Stimulated activated CD4-positive, alpha-beta T cell treated with anti-CD3 and anti-CD28 coated beads, Interleukin-12 subunit alpha, Interleukin-12 subunit beta, amount 100 ng/mL, for 4 hours (primary cell): ENCODE data around the gene COMT.
"Not testable (repeated sequence)": the region's sequence is repeated elsewhere in the genome, so short reads cannot be mapped to it uniquely, and the experiment has no call there.

Experiments used
- DNase-seq: peaks from one replicate; pipeline ENCODE4 v3.0.0-alpha.2; 2020

Gene COMT

DNA sequence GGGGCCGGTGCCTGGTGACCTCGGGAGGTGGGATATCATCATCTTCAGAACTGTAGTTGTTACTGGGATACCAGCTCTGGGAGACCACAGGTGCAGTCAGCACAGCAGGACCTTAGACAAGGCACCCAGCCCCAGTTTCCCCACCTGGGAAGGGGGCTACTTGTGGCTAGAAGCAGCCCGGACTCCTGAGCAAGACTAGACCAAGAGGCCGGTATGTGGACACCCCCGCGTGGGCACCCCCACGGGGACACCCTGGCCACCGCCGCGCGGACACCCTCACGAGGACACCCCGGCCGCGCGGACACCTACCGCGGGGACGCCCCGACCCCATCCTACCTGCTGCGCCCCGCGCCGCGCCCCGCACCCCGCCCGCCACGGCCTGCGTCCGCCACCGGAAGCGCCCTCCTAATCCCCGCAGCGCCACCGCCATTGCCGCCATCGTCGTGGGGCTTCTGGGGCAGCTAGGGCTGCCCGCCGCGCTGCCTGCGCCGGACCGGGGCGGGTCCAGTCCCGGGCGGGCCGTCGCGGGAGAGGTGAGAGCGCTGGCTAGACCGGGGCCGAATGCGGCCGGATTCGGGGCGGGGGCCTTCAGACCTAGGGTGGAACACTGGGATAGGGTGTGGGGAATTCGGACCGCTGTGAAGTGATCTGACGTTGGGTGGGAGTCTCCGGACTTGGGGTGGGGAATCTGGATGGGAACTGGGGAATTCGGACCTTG, at the start of gene COMT, which contains the start of gene TXNRD2:
Gene COMT, plus strand, starts transcription at position 408 of the 718 bp plus-strand sequence. CDS start 20,755 bp downstream, outside the sequence.
Gene TXNRD2, minus strand, starts transcription at position 454 of the 718 bp plus-strand sequence. Its CDS starts 15 bp downstream, at position 439.
- DNase-seq, result peak; percentile 69

DNA sequence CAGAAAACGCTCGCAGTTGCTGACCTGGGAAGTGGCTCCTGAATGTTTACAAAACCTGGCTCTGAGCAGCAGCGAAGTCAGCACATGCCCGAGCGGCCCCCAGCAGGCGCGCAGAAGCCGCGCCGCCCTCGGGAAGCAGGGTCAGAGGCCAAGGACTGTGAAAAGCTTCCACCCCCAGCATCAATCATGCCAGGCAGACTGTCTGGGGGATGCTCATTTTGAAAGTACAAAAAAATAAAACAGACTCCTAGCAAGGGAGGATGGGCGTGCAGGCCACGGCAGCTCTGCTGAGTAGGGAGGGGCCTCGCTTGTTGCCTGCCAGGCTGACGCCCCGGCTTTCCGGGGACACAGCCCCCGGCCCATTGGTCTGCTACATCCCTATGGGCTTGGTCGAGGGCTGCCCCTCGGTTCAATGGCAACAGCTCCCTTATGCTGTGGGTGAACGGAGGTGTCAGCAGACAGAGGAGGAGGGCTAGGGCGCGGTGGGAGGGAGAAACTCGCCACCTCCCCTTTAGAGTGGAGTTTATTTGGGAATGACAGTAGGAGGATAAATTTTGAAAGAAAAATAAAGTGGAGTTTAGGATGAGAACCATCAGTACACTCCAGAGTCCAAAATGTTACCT, 49.2 kb upstream of the COMT start:
- DNase-seq, result peak; percentile 59

- no peak for DNase-seq
Measured at GRCh38 chr22:19892925-19893324, 48.6 kb upstream of the COMT start.

- DNase-seq, result no peak
Measured at GRCh38 chr22:19893363-19893762, 48.2 kb upstream of the COMT start.

DNA sequence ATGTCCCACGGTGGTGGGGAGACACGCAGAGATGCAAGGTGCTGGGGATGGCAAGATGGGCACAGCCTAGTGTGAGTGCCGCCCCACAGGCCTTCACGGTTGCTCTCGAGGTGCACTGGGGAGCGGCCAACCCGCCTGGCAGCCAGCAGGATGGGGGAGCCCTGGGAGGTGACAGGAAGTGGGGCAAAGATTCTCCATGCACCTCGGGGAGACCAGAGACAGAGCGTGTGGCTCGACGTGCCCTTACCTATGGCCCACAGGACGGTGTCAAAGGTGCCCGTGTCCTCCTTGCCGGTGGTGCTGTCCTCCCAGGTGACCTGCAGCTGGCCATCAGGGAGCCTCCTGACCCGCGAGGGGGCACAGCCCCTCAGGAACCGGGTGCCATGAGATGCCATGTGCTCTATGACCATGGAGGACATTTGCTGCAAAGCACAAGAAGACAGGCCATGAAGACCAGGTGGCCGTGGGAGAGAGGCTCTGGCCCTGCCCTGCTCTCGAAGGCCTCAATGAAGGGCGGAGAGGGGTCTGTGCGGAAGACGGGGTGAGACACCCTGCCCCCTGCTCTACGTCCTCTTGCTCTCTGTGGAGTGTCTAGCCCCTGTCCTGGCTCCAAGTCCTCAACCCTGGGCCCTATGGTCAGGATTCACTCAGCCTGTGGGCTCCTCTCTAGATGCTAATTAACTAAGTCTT, 46.3 kb upstream of the COMT start:
- DNase-seq, result no peak

DNA sequence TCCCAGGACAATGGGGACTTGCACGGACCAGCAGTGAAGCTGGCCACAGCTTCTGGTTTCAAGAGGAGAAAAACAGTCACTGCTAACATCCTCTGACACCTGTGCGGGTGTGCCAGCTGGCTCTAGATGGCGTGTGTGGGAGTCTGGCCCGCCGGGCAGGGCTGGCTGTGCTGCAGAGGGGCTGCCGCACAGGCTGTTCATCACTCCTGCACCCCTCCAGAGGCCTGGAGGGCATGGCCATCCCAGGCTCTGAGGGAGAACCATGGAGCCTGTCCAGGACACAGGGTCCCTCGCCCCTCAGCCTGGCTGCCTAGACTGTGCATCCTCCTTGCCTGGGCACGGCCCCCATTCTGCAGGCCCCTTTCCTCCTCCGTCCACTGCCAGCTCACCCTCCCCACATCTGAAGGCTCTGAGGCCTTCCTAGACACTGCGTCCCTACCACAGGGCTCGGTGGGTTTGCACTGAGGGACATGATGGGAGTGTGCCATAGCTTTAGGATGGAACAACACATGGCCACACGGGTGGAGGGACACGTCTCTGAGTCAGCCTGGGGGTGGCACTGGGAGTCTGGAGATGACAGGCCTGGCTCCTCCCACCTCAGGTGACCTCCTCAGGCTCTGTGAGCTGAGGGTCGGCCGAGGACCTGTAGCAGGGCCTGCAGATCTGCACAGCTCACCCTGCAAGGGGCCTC, 44.8 kb upstream of the COMT start:
- no peak for DNase-seq

DNA sequence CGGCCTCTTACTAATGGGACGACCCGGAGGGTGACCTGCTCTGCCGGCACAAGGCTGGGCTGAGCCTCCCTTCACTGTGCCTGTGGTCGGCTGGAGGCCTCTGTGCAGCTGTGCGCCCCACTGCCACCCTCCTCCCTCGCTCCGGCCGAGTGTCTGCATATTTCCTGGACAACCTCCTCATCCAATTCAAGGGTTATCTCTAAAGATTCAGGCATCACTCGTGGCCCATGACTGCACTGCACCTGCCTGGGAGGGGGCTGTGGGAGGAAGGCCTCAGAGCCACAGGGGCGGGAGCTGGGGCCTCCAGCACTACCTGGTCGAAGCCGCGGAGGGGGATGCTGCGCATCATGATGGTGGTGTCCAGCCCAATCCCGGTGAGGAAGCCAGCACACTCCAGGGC, 43.8 kb upstream of the COMT start:
- no peak for DNase-seq

GRCh38 chr22:19898145-19898544, 43.4 kb upstream of the COMT start:
- DNase-seq, result no peak

- DNase-seq, result no peak
Measured at GRCh38 chr22:19898831-19899567, 42.6 kb upstream of the COMT start.

DNA sequence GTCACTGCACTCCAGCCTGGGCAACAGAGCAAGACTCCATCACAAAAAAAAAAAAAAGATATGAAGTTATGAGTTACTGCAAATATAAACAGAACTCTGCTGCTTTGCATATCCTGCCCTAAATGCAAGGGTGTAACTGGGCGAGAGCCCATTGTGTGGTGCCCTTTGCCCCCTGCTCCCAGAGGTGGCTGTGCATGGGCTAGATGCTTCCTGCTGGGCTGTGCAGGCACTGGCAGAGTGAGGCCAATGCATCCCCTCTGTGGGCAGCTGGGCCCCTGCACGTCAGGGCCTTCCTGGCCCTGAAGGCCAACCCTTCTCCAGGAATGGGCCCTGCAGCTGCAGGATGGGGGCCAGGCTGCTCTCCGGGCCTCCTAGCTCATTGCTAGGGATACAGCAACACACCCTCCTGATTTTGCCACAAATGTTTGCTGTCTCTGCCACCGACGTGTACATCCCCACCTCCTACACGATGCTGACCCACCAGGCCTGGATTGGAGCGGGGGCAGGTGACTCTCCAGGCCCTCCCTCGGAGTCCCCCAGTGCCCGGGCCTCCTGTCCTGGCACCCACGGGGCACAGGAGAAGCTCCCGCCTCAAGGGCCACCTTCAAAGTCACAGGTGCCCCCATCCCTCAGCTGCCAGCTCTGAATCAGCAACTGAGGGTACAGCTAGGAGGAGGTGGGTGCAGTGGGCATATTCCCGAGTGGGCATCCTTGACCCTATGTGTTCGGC, 40.7 kb upstream of the COMT start:
- DNase-seq, result no peak

DNA sequence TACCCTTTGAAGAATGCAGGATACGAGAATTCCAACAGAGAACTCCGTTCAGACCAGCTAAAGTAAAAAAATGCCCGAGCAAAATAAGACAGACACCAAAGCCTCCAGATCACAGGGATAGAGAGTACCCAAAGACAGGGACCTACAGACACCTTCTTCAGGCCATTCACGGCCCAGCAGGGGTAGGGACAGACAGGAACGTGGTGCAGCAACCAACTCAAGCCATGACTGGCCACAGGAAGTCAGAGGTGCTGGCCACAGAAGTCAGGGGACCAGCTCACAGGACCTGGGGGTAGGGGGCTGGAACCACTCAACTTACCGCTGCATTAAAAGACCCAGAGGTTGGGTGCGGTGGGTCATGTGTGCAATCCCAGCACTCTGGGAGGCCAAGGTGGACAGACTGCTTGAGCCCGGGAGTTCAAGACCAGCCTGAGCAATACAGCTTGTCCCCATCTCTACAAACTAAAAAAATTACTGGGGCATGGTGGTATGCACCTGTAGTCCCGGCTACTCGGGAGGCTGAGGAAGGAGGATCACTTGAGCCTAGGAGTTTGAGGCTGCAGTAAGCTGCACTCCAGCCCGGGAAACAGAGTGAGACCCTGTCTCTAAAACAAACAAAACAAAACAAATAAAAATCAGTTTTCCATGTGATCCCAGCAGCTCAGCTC, 39.9 kb upstream of the COMT start:
- no peak for DNase-seq

DNA sequence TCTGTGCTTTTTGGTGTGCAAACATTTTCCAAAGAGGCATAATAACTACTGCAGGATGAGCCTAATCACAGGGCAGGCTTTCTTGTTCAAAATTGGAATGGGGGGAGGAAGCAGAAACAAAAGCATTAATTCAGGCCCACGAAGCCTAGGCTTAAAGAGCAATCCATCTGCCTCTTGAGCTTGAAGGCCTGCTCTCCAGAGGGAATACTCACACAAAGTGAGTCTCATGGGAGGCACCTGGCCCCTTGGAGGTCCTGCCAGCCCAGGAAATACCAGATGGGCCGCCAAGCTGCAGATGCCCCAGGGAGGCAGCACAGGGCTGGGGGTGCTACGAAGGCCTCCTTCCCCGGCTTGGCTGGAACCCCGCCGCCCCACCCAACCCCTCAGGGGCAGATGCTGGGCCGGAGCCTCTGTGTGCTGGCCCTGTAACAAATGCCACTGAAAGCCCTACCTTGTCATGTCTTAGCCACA, 39.3 kb upstream of the COMT start:
- DNase-seq, result no peak

DNA sequence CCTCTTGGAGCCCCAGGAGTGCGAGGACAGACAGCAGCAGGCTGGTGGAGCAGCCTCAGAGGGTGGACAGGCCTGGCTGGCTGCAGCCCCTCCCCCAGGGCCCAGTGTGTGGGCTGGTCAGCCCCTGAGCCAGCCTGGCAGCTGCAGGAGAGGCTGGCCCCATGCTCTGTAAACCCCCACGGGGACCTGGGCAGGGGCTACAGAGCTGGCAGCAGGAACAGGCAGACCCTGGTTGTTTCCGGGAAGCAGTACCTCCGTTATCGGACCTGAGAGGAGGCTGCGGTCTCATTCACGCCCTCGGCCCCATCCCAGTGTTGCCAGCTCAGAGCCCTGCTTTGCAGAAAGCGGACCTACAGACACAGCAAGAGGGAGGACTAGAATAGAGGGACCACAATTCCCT, 38.5 kb upstream of the COMT start:
- no peak for DNase-seq

GRCh38 chr22:19903513-19903912, 38.1 kb upstream of the COMT start:
- no peak for DNase-seq

- no peak for DNase-seq
Measured at GRCh38 chr22:19904174-19904856, 37.3 kb upstream of the COMT start.

DNA sequence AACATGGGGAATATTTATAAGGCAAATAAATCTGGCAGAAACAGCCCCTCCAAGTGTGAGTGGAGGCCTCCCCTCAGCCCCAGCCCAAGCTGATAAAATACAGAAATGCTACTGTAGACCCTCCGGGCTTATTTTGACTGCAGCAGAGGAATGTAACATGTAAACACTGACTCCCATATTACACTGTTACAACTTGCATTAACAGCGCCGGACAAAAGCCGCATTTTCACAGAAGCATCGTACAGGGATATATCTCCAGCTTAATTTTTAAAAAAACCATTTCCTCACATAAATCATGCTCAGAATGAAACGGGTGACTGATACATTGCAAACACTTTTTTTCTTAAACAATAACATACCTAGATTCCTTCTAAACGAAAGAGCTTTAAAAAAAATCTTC, 36.6 kb upstream of the COMT start:
- no peak for DNase-seq

GRCh38 chr22:19905347-19906276, 36.0 kb upstream of the COMT start:
- no peak for DNase-seq

DNA sequence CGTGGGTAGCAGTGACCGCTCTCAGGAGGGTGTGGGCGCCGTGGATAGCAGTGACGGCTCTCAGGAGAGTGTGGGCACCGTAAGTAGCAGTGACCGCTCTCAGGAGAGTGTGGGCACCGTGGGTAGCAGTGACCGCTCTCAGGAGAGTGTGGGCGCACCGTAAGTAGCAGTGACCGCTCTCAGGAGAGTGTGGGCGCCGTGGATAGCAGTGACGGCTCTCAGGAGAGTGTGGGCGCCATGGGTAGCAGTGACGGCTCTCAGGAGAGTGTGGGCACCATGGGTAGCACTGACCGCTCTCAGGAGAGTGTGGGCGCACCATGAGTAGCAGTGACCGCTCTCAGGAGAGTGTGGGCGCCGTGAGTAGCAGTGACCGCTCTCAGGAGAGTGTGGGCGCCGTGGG, 34.7 kb upstream of the COMT start:
- not testable (repeated sequence) for DNase-seq

DNA sequence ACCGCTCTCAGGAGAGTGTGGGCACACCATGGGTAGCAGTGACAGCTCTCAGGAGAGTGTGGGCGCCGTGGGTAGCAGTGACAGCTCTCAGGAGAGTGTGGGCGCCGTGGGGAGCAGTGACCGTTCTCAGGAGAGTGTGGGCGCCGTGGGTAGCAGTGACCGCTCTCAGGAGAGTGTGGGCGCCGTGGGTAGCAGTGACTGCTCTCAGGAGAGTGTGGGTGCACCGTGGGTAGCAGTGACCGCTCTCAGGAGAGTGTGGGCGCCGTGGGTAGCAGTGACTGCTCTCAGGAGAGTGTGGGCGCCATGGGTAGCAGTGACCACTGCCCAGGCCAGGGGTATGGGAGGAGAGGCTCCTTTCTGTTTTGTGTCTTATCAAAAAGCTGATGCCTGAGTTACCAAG, 33.7 kb upstream of the COMT start:
- not testable (repeated sequence) for DNase-seq
